ENCODE data around the gene XRCC4.
"Not testable (repeated sequence)": the region's sequence is repeated elsewhere in the genome, so short reads cannot be mapped to it uniquely, and the experiment has no call there.

Gene XRCC4

DNA sequence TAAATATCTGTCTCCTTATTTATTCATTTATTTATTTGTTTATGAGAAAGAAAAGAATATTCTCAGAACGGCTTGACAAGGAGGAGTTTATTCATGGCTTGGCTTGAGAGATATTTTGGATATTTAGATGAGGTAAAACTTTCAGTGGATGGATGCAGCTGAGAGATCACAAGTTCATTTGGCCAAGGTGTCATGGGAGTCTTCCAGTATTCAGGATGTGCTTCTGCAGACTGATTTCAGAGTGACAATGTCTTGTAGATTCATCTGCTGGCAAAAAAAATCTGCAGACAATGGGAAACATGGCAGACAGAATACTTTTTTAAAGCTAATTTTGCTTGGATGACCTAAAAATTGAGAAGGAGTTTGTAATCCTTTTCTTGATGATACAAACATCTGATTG lies 38.5 kb downstream of the XRCC4 start:
- Mint-ChIP-seq H3K36me3 (peaks cover 46% of the 10 kb centered on the region), H3K9me3 (peaks cover 4% of the 10 kb centered on the region), H3K27me3 (no peaks in the 10 kb centered on the region), H3K4me3 (no peak overlapping the region), H3K27ac (no peak overlapping the region), H3K4me1 (no peaks in the 10 kb centered on the region)
- DNase-seq (ENCODE audit: low spot score in 2 of 2) = no peak
- no peak for ATAC-seq (ENCODE audit: low read depth)

DNA sequence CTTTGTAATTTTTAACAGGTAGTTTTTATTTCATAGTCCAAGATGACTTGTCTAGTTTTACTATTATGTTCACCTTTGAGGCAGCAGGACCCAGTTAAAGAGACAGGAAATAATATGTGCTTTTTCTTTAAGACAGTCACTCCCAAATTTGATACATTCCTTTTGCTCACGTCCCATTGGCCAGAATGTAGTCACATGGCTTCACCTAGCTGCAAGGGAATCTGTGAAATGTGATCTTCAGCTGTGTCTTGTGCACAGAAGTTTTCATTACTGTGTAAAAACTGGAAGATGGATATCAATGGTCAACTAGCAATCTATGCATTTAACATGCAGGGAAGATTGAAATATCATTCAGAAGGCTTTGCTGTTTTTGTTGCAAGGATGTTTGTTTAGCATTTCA lies 41.1 kb downstream of the XRCC4 start:
- Mint-ChIP-seq H3K27ac (no peak overlapping the region), H3K4me1 (no peaks in the 10 kb centered on the region), H3K9me3 (peaks cover 4% of the 10 kb centered on the region), H3K4me3 (no peak overlapping the region), H3K36me3 (peaks cover 35% of the 10 kb centered on the region), H3K27me3 (no peaks in the 10 kb centered on the region)
- DNase-seq (ENCODE audit: low spot score in 2 of 2) (no peak), ATAC-seq (ENCODE audit: low read depth) (no peak)

DNA sequence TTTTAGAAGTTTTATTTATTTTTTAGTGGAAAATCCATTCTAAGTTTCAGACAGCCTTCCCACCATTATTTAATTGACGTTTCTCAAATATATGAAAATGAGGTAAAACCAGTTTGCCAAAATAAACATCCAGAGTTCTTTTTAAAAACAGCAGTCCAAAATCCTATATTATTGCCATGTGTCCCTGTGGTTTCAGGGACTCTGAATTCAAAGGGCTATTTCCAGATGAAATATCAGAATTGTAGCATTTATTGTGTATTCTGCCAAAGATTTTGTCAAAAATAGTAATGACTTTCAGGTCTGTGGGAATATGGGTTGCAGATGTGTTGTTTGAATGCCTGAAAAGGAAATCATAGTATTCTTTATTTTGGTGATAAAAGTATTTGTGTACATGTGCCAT lies 41.6 kb downstream of the XRCC4 start:
- ATAC-seq (ENCODE audit: low read depth) = no peak
- Mint-ChIP-seq H3K4me3 (no peak overlapping the region), H3K27ac (no peak overlapping the region), H3K27me3 (no peaks in the 10 kb centered on the region), H3K9me3 (peaks cover 4% of the 10 kb centered on the region), H3K36me3 (peaks cover 30% of the 10 kb centered on the region), H3K4me1 (no peaks in the 10 kb centered on the region)
- DNase-seq (ENCODE audit: low spot score in 2 of 2) = no peak

DNA sequence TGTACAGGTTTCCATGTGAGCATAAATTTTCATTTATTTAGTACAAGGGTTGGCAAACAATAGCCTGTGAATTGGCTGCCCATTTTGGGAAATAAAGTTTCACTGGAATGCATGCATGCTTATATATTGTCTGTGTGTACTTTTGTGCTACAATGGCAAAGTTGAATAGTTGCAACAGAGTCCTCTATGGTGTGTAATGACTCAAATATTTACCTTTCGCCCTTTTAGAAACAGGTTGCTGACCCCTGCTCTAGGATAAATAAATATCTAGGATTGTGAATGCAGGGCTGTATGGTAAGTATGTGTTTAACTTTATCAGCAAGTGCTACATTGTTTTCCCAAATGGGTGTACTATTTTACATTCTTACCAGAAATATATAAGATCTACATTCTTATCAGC lies 47.2 kb downstream of the XRCC4 start:
- DNase-seq (ENCODE audit: low spot score in 2 of 2) (no peak), ATAC-seq (ENCODE audit: low read depth) (no peak)
- Mint-ChIP-seq H3K36me3 (peaks cover 23% of the 10 kb centered on the region), H3K4me3 (no peak overlapping the region), H3K27me3 (no peaks in the 10 kb centered on the region), H3K4me1 (no peaks in the 10 kb centered on the region), H3K27ac (no peak overlapping the region), H3K9me3 (peaks cover 5% of the 10 kb centered on the region)

DNA sequence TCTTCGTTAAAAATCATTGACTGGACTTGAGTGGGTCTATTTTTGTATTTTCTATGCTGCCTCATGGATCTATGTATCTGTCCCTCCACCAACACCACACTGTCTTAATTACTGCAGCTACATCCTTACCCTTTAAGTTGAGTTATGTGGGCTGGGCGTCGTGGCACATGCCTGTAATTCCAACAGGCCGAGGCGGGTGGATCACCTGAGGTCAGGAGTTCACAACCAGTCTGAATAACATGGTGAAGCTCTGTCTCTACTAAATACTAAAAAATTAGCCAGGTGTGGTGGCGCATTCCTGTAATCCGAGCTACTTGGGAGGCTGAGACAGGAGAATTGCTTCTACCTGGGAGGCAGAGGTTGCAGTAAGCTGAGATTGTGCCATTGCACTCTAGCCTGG lies 48.2 kb downstream of the XRCC4 start:
- no peak overlapping the region for H3K4me3 Mint-ChIP-seq
- no peak overlapping the region for H3K27ac Mint-ChIP-seq
- peaks cover 8% of the 10 kb centered on the region for H3K9me3 Mint-ChIP-seq

DNA sequence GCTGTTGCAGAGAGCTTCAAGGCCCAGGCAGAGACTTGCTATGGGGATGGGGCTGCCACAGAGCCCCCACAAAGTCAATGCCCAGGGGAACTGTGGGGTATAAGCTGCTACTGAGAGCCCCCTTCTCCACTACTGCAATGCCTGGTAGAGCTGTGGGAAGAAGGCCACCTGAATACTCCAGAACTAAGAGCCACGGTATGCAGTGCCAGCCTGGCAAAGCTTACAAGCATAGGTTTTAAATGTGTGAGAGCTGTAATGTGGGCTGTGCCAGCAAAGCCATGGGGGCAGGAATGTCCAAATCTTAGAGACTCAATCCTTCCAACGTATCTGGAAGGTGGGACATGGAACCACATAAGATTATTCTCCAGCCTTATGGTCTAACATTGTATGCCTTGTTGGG lies 49.2 kb downstream of the XRCC4 start:
- Mint-ChIP-seq H3K4me3 (no peak overlapping the region), H3K9me3 (peaks cover 12% of the 10 kb centered on the region), H3K36me3 (peaks cover 28% of the 10 kb centered on the region), H3K27me3 (no peaks in the 10 kb centered on the region), H3K27ac (no peak overlapping the region), H3K4me1 (peaks cover 3% of the 10 kb centered on the region)
- ATAC-seq (ENCODE audit: low read depth) (no peak), DNase-seq (ENCODE audit: low spot score in 2 of 2) (no peak)

More for the DNA sequence above, 48.2 kb downstream of the XRCC4 start:
- Mint-ChIP-seq H3K36me3 (peaks cover 24% of the 10 kb centered on the region), H3K27me3 (no peaks in the 10 kb centered on the region), H3K4me1 (no peaks in the 10 kb centered on the region)
- ATAC-seq (ENCODE audit: low read depth) (no peak), DNase-seq (ENCODE audit: low spot score in 2 of 2) (no peak)

DNA sequence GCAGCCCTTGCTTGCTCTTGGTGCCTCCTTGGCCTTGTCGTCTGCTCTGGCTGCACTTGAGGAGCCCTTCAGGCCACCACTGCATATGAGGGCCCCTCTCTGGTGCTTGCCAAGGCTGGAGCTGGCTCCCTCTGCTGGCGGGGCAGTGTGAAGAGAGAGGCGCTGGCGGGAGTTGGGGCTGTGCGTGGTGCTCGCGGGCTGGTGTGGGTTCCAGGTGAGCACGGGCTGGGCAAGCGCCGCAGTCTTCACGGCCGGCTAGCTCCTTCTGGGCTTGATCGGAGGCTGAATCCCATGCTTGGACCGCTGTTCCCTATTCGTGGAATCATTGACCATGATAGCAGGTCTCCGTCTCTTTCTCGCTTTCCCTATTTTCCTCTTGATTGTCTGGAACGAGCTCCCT lies 56.5 kb downstream of the XRCC4 start:
- no peak overlapping the region for H3K27ac Mint-ChIP-seq

DNA sequence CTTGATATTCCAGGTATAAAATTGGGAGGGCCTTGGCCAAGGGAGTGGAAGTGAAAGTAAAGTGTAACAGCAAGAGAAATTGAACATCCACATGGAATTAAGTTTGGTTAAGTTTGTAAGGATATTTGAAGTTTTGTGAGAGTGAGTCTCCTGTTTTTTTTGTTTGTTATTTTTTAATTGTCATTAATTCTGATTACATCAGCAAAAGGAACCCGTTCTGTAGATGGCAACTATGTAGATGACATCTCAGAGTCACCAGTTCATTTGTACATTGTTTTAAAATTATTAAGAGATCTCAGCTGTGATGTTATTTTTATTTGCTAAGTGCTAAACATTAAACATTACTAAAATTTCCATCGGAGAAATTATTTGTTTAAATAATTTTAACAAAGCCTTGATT lies 65.2 kb downstream of the XRCC4 start:
- peaks cover 18% of the 10 kb centered on the region for H3K36me3 Mint-ChIP-seq
- no peak overlapping the region for H3K27ac Mint-ChIP-seq
- no peaks in the 10 kb centered on the region for H3K4me1 Mint-ChIP-seq
- no peak overlapping the region for H3K4me3 Mint-ChIP-seq
- H3K27me3 Mint-ChIP-seq = no peaks in the 10 kb centered on the region
- peaks cover 3% of the 10 kb centered on the region for H3K9me3 Mint-ChIP-seq
- no peak for ATAC-seq (ENCODE audit: low read depth)
- no peak for DNase-seq (ENCODE audit: low spot score in 2 of 2)

More for the DNA sequence above, 56.5 kb downstream of the XRCC4 start:
- Mint-ChIP-seq H3K27me3 (no peaks in the 10 kb centered on the region), H3K36me3 (peaks cover 36% of the 10 kb centered on the region), H3K4me1 (peaks cover 3% of the 10 kb centered on the region), H3K9me3 (peaks cover 12% of the 10 kb centered on the region), H3K4me3 (no peak overlapping the region)
- DNase-seq (ENCODE audit: low spot score in 2 of 2) (no peak), ATAC-seq (ENCODE audit: low read depth) (no peak)

DNA sequence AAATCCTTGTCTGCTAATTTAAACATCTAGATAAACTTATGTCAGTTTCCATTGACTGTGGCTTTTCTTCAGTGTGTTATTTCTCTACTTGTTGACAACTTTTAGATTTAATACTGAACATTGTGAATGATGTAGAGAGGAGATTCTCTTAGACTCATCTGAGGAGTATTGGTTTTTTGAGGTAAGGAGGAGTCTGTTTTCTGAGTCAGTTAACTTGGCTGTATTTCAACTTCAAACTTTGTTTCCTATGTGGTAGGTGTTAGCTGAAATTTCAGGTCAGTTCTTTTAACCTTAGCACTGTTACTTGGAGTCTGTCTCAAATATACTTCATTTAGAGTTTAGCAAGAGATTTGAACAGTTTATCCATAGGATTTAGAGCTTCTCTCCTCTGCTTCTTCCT lies 67.9 kb downstream of the XRCC4 start:
- Mint-ChIP-seq H3K9me3 (peaks cover 3% of the 10 kb centered on the region), H3K4me1 (no peaks in the 10 kb centered on the region), H3K4me3 (no peak overlapping the region), H3K27me3 (no peaks in the 10 kb centered on the region), H3K27ac (no peak overlapping the region), H3K36me3 (peaks cover 18% of the 10 kb centered on the region)
- no peak for ATAC-seq (ENCODE audit: low read depth)
- no peak for DNase-seq (ENCODE audit: low spot score in 2 of 2)

DNA sequence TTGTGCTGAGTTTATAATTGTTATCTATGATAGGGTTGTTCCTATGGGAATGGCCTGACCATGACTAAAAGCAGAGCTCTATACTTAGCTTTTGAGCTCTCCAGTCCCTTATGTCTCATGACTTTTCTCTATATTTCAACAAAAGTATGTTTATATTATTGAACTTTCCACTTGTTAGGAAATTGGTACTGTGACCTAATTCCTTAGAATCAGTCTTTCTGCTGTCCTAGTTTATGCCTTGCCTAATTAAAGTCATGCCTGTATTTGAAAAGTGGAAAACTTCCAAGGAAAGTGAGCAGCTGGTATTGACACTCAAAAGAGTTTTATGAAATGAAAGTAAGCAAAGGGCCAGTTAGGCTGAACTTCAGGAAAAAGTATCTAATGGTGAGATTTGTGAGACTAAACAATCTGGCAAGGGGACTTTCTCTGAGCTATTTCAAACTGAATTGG lies 68.6 kb downstream of the XRCC4 start:
- H3K36me3 Mint-ChIP-seq = peaks cover 16% of the 10 kb centered on the region
- H3K9me3 Mint-ChIP-seq = peaks cover 3% of the 10 kb centered on the region
- no peak for ATAC-seq (ENCODE audit: low read depth)
- H3K27ac Mint-ChIP-seq = no peak overlapping the region
- H3K4me1 Mint-ChIP-seq = no peaks in the 10 kb centered on the region
- H3K4me3 Mint-ChIP-seq = no peak overlapping the region
- DNase-seq (ENCODE audit: low spot score in 2 of 2) = no peak
- no peaks in the 10 kb centered on the region for H3K27me3 Mint-ChIP-seq

DNA sequence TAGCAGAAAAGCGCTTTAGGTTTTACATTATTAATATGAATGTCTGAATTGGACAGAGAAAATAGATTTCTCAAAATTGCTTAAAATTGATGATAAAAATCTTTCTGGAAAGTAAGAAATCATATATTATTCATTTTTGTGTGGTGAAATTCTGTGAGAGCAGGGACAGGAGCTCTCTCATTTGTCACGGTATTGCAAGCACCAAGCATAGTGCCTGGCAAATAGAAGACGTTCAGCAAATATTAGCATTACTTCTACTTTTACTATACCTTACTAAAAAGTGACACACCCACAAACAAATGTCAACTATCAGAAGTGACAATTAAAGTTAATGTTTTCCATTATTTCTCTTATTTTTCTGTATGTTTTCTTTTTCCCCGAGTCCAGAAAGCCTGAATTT lies 69.1 kb downstream of the XRCC4 start:
- no peaks in the 10 kb centered on the region for H3K4me1 Mint-ChIP-seq
- H3K9me3 Mint-ChIP-seq = peaks cover 3% of the 10 kb centered on the region
- H3K36me3 Mint-ChIP-seq = peaks cover 16% of the 10 kb centered on the region
- no peaks in the 10 kb centered on the region for H3K27me3 Mint-ChIP-seq
- ATAC-seq (ENCODE audit: low read depth) (no peak), DNase-seq (ENCODE audit: low spot score in 2 of 2) (no peak)
- no peak overlapping the region for H3K4me3 Mint-ChIP-seq
- H3K27ac Mint-ChIP-seq = no peak overlapping the region

DNA sequence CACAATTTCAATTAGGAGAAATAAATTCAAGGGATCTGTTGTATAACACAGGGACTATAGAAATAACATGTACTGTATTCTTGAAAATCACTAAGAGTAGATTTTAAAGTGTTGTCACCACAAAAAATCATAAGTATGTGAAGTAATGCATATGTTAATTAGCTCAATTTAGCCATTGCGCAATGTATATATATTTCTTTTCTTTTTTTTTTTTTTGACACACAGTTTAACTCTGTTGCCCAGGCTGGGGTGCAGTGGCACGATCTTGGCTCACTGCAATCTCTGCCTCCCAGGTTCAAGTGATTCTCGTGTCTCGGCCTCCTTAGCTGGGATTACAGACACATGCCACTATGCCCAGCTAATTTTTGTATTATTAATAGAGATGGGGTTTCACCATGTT lies 70.2 kb downstream of the XRCC4 start:
- peaks cover 16% of the 10 kb centered on the region for H3K36me3 Mint-ChIP-seq
- DNase-seq (ENCODE audit: low spot score in 2 of 2) = no peak
- H3K4me1 Mint-ChIP-seq = no peaks in the 10 kb centered on the region
- no peaks in the 10 kb centered on the region for H3K27me3 Mint-ChIP-seq
- peaks cover 3% of the 10 kb centered on the region for H3K9me3 Mint-ChIP-seq
- H3K27ac Mint-ChIP-seq = no peak overlapping the region
- ATAC-seq (ENCODE audit: low read depth) = no peak
- no peak overlapping the region for H3K4me3 Mint-ChIP-seq

DNA sequence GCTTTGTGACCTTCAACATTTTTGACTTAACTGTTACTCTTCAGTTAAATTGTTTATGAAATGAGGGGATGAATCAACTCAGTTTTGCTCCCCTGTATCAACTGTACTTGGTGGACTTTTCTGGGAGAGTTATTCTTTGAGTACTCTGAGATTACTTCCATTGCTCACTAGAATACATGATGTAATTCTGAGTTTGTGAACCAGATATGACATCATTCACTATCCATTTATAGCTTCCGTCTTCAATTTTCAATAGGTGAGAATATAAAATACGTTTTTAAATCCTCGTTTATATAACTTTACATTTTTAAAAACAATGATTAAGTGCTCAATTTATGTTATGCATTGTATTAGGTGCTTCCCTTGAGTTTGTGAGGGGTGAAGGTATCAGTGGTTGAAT lies 71.0 kb downstream of the XRCC4 start:
- Mint-ChIP-seq H3K36me3 (peaks cover 16% of the 10 kb centered on the region), H3K27me3 (no peaks in the 10 kb centered on the region), H3K9me3 (peaks cover 3% of the 10 kb centered on the region), H3K27ac (no peak overlapping the region), H3K4me3 (no peak overlapping the region), H3K4me1 (no peaks in the 10 kb centered on the region)
- DNase-seq (ENCODE audit: low spot score in 2 of 2) (no peak), ATAC-seq (ENCODE audit: low read depth) (no peak)

DNA sequence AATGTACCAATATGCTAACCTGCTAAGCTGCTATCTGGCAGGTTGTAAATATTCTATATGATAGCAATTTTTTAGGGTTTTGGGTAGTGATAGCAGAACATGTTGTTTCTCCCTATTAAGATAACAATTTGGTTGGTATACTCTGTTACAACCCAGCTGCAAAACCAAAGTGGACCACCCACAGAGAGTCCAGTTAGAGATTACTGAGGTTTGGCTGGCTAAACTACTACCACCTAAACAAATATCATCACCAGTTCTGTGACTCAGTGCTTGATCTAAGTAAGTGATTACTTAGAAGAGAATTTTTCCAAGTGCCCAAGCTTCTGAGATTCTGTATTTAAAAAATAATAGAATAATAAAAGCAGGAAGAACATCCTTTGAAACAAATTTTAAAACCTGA lies 72.3 kb downstream of the XRCC4 start:
- Mint-ChIP-seq H3K27me3 (no peaks in the 10 kb centered on the region), H3K36me3 (peaks cover 8% of the 10 kb centered on the region), H3K27ac (no peak overlapping the region), H3K4me3 (no peak overlapping the region), H3K4me1 (no peaks in the 10 kb centered on the region), H3K9me3 (no peaks in the 10 kb centered on the region)
- ATAC-seq (ENCODE audit: low read depth) (no peak), DNase-seq (ENCODE audit: low spot score in 2 of 2) (no peak)

DNA sequence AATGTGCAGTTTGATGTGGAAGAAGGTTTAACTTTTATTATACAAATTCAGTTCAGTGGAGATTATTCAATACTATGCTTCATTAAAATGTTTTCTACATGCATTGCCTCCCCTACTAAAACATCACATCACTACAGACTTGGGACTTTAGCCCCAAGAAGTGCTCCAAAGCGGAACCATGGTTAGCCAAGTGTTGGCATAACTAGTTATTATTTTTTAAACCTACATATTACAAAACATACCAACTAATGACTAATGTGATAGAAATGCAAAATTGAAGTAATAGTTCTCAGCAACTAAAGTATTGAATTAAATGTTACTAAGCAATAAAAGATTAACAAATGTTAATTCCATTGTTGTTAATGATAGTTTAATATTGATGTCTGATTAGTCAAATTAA lies 74.5 kb downstream of the XRCC4 start:
- Mint-ChIP-seq H3K4me1 (no peaks in the 10 kb centered on the region), H3K4me3 (no peak overlapping the region), H3K27me3 (no peaks in the 10 kb centered on the region), H3K36me3 (peaks cover 4% of the 10 kb centered on the region), H3K9me3 (no peaks in the 10 kb centered on the region), H3K27ac (no peak overlapping the region)
- ATAC-seq (ENCODE audit: low read depth) (no peak), DNase-seq (ENCODE audit: low spot score in 2 of 2) (no peak)

DNA sequence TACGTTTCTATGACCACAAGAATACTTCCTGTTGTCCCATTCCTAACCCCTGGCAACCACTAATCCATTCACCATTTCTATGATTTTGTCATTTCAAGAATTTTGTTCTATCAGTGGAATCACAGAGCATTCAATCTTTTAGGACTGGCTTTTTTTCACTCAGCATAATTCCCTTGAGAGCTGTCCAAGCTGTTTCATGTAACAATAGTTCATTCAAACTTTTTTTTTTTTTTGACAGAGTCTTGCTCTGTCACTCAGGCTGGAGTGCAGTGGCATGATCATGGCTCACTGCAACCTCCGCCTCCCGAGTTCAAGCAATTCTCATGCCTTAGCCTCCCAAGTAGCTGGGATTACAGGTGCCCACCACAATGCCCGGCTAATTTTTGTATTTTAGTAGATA lies 75.6 kb downstream of the XRCC4 start:
- not testable (repeated sequence) for H3K27me3 Mint-ChIP-seq; H3K4me1 Mint-ChIP-seq; DNase-seq (ENCODE audit: low spot score in 2 of 2); H3K27ac Mint-ChIP-seq; H3K4me3 Mint-ChIP-seq; H3K9me3 Mint-ChIP-seq; H3K36me3 Mint-ChIP-seq; ATAC-seq (ENCODE audit: low read depth)

Measured in memory B cell (primary cell).